Dendritic cell treated with granulocyte-macrophage colony-stimulating factor and Interleukin-4, amounts not matched to agents 40 ng/mL and 50 ng/mL, for 4 days (primary cell): ENCODE data around the gene ALDH1L1.

ENCODE experiments used
- H3K27ac Mint-ChIP-seq: one replicate; pipeline ENCODE4 v1.8.0; 2022; ENCODE audit warnings: mild to moderate bottlenecking, mixed read lengths
- H3K27me3 Mint-ChIP-seq: one replicate; pipeline ENCODE4 v1.8.0; 2022; ENCODE audit warnings: mild to moderate bottlenecking, mixed read lengths
- H3K36me3 Mint-ChIP-seq: one replicate; pipeline ENCODE4 v1.8.0; 2022; ENCODE audit warnings: low read depth, mixed read lengths
- H3K4me1 Mint-ChIP-seq: one replicate; pipeline ENCODE4 v1.8.0; 2022; ENCODE audit warnings: low read depth, mixed read lengths
- H3K4me3 Mint-ChIP-seq: one replicate; pipeline ENCODE4 v1.8.0; 2022; ENCODE audit warnings: mild to moderate bottlenecking, moderate library complexity, mixed read lengths
- H3K9me3 Mint-ChIP-seq: one replicate; pipeline ENCODE4 v1.8.0; 2022; ENCODE audit warnings: mixed read lengths
- intact Hi-C: fragments of 100-400 bp; cut with micrococcal nuclease; formaldehyde crosslinking; loops from one replicate; pipeline ENCODE4 v1.15.0; 2022

The ALDH1L1 gene

DNA sequence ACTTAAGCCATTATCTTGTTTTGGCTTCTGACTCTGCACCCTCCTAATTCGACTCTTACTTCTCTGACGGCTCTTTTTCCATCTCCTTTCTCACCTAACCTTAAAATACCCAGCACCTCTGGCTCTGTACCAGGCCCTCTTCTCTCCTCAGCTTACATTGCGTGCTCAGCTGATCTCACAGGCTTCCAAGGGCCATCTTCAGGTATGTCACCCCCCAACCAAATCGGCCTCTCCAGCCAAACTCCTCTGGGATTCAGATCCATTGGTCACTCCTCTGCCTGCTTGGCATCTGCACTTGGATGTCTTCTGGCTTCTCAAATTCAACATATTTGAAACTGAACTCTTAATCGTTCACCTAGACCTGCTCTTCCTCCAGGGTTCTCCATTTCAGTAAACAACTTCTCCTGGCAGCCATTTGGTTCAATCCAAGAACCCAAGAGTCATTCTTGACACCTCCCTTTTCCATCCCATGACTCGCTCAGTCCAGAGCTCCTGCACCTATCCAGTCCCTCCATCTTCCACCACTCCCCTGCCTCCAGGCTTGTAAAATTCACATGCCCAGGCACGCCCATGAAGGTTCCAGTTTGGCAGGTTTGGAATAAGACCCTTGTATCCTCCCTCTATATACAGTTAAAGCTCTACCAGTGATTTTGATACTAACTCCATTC is 61.2 kb downstream of the ALDH1L1 start:
- no peaks in the 10 kb centered on the region for H3K4me1 Mint-ChIP-seq
- no peaks in the 10 kb centered on the region for H3K36me3 Mint-ChIP-seq
- intact Hi-C loops: no loop called here
- no peak overlapping the region for H3K4me3 Mint-ChIP-seq
- H3K27ac Mint-ChIP-seq: no peak overlapping the region
- peaks cover 11% of the 10 kb centered on the region for H3K27me3 Mint-ChIP-seq
- no peaks in the 10 kb centered on the region for H3K9me3 Mint-ChIP-seq

DNA sequence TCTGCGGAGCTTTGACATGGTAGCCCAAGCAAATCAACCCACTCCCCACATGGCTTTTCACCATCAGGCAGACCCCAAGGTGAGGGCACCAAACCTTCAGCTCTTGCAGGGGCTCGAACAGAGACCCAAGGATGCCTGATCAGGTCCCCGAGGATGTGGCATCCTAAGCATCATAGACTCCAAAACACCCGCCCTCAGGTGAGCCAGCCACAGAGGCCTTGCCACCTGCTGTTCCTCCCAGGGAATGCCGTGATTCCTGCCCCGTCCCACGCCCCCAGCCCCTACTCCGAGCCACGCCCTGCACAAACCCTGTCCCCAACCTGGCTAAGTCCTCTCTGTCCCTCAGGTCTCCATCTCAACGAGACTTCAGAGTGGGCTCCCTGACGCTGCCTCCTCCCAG is 61.8 kb downstream of the ALDH1L1 start:
- intact Hi-C loops: no loop called here
- H3K27ac Mint-ChIP-seq: no peak overlapping the region
- peaks cover 11% of the 10 kb centered on the region for H3K27me3 Mint-ChIP-seq
- no peaks in the 10 kb centered on the region for H3K36me3 Mint-ChIP-seq
- no peaks in the 10 kb centered on the region for H3K4me1 Mint-ChIP-seq
- no peak overlapping the region for H3K4me3 Mint-ChIP-seq
- H3K9me3 Mint-ChIP-seq: no peaks in the 10 kb centered on the region

DNA sequence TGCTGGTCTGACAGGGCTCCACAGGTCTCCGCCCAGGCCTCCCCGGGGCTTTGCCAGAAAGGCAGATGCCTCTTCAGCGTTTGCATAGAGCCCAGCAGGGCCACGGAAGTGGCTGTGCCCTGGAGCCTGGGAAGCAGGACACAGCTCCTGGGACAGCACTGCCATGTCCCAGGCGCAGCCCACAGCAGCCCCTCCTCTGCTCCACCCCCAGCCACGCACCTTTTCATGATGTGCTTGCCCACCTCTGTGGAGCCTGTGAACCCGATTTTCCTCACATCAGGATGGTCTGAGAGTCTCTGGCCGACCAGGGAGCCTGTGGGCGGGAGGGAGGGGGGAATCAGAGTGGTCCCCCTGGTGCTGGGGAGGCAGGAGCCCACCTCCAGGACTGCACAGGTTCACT is 62.6 kb downstream of the ALDH1L1 start:
- Mint-ChIP-seq H3K9me3 (no peaks in the 10 kb centered on the region), H3K27me3 (peaks cover 11% of the 10 kb centered on the region), H3K27ac (no peak overlapping the region), H3K4me1 (no peaks in the 10 kb centered on the region), H3K36me3 (no peaks in the 10 kb centered on the region), H3K4me3 (no peak overlapping the region)
- intact Hi-C loops: no loop called here

DNA sequence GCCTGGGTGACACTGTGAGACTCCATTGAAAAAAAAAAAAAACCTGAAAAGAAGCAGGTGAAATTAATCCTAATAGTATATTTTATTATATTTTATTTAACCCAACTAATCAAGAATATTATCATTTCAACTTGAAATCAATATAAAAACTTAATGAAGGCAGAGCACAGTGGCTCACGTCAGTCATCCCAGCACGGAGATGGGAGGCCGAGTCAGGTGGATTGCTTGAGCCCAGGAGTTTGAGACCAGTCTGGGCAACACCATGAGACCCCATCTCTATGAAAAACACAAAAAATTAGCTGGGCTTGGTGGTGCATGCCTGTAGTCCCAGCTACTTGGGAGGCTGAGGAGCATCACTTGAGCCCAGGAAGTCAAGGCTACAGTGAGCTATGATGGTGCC is 63.2 kb downstream of the ALDH1L1 start:
- no peak overlapping the region for H3K4me3 Mint-ChIP-seq
- H3K9me3 Mint-ChIP-seq: no peaks in the 10 kb centered on the region
- intact Hi-C loops: no loop called here
- H3K36me3 Mint-ChIP-seq: no peaks in the 10 kb centered on the region
- no peaks in the 10 kb centered on the region for H3K4me1 Mint-ChIP-seq
- no peak overlapping the region for H3K27ac Mint-ChIP-seq
- peaks cover 11% of the 10 kb centered on the region for H3K27me3 Mint-ChIP-seq

DNA sequence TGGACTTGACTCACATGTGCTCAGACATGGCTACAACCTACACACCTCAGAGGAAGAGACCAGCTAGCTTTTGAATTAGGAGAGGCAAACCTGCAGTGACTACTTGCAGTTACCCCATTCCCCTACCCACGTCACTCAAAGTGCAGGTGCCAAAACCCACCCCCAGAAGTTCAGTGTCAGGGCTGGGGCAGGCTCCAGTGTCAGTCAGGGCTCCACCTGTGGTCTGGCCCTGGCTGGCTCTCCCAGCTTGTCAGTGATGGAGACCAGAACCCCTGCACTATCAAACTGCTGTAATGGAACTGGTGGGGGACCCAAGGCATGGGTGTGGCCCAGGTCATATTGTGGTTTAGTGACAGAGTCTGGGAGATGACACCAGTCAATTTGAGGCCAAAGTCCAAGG is 63.9 kb downstream of the ALDH1L1 start:
- H3K27me3 Mint-ChIP-seq: peaks cover 8% of the 10 kb centered on the region
- H3K4me3 Mint-ChIP-seq: no peak overlapping the region
- no peaks in the 10 kb centered on the region for H3K9me3 Mint-ChIP-seq
- intact Hi-C loops: no loop called here
- H3K27ac Mint-ChIP-seq: no peak overlapping the region
- H3K36me3 Mint-ChIP-seq: no peaks in the 10 kb centered on the region
- no peaks in the 10 kb centered on the region for H3K4me1 Mint-ChIP-seq

DNA sequence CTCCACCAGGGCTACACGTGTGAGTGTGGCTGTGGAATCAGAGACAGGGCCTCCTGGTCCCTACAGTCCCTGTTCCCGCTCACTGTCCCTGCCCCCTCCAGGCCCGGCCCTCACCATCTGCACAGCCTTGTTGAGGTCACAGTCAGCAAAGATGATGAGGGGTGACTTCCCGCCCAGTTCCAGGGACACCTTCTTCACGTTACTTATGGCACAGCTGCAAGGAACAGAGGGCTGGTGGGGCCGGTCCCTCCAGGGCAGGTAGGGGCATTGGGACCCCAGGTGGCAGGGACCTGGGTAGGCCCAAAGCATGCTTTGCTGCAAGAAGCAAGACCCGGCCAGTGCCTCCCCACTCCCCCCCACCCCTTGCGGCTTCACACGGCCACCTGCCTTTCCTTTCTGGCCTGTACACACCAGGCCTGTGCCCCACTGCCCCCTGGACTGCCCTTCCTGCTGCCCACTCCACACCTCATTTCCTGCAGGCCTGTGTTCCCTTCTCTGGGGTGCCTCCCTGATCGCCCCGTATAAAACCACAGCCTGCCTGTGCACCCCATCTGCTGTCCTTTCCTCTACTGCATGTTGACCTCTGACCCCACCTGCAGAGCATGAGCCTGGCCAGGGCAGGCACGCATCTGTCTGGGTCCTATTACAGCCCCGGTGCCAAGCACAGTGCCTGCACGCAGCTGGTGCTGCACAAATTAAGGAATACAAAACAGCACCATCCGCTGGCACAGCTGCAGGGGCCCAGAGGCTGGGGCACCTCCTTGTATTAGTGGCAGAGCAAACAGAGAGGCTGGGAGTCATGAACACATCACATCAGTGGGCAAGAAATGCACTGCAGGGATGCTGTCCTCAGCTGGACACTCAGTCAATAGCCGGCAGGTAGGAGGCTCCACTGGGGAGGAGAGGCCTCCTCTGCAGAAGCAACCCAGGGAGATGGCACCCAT is 65.7 kb downstream of the ALDH1L1 start:
- H3K4me1 Mint-ChIP-seq: no peaks in the 10 kb centered on the region
- H3K9me3 Mint-ChIP-seq: no peaks in the 10 kb centered on the region
- peaks cover 8% of the 10 kb centered on the region for H3K27me3 Mint-ChIP-seq
- H3K36me3 Mint-ChIP-seq: no peaks in the 10 kb centered on the region
- H3K27ac Mint-ChIP-seq: no peak overlapping the region
- intact Hi-C loops: no loop called here
- H3K4me3 Mint-ChIP-seq: no peak overlapping the region

DNA sequence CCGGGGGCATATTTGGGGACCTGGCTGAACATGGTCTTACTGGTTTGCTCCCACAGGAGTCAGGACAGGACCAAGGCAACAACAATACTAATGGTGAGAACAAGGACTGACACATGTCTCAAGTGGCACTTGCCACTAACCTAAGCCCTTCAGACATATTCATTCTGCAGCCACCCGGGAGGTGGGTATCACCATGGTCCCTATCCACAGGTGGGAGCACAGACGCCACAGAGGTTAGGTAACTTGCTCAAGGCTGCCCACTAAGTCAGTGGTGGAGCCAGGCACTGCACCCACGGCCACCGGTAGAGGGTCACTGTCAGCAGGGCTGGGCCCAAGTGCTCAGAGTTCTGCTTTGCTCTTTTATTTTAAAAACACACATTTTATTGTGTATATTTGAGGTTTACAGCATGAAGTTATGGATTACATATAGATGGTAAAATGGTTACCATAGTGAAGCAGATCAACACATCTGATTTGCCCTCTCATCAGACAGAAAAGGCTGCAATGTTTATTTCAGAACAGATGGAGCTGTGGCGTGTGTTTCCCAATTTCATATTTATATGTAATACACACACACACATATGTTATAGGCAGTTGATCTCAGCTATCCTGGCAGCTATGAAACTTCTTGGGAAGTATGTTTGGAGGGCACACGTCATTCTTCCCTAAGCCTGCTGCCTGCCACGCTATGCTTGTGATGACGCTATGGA is 66.5 kb downstream of the ALDH1L1 start:
- no peak overlapping the region for H3K4me3 Mint-ChIP-seq
- intact Hi-C loops: no loop called here
- peaks cover 1% of the 10 kb centered on the region for H3K27me3 Mint-ChIP-seq
- no peaks in the 10 kb centered on the region for H3K4me1 Mint-ChIP-seq
- H3K9me3 Mint-ChIP-seq: no peaks in the 10 kb centered on the region
- no peak overlapping the region for H3K27ac Mint-ChIP-seq
- no peaks in the 10 kb centered on the region for H3K36me3 Mint-ChIP-seq

DNA sequence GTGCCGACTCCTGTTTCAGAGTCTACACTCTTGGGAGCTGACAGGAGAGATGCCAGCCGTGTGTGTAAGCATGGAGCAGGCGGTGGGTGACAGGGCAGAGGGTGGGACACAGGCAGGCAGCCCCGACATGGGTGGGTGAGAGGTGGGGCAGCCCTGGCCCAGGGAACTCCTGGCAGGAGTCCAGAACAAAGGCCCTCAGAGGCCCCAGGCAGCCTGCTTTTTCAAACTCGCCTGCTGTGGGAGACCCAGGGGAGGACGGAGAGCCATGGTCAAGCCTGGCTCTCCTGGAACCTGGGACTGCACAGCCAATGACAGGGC is 67.2 kb downstream of the ALDH1L1 start:
- intact Hi-C loops: no loop called here
- no peaks in the 10 kb centered on the region for H3K9me3 Mint-ChIP-seq
- no peaks in the 10 kb centered on the region for H3K4me1 Mint-ChIP-seq
- H3K4me3 Mint-ChIP-seq: no peak overlapping the region
- H3K36me3 Mint-ChIP-seq: no peaks in the 10 kb centered on the region
- H3K27ac Mint-ChIP-seq: no peak overlapping the region
- no peaks in the 10 kb centered on the region for H3K27me3 Mint-ChIP-seq

DNA sequence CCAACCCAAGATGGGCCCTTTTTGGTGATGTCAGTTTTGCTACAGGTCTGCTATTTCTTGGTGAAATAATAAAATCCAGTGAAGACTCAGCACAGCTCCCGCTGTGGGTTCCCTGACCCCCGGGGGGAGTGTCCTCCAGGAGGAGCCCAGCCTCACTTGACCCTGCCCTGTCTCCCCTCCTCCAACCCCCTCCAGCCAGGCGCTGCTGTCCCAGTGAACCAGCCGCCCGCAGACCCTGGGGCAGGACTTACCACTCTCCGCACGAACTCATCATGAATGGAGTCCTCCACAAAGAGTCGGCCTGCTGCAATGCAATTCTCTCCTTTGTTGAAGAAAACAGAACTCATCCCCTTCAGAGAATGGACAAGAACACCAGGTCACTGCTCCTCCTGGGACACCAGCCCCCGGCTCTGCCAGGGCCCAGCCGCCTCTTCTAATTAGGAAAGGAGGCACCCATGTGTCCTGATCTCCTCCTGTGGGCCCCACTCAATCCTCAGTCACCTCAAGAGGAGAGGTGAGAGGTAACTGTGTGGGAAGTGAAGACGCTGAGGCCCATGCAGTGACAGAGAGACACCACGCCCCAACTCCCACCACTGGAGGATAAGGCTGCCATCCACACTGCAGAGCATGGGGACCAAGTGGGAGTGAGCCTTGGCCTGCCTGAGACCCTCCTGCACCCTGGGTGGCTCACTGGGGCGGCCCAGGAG is 67.7 kb downstream of the ALDH1L1 start:
- H3K4me1 Mint-ChIP-seq: no peaks in the 10 kb centered on the region
- intact Hi-C loops: no loop called here
- H3K27me3 Mint-ChIP-seq: no peaks in the 10 kb centered on the region
- no peak overlapping the region for H3K4me3 Mint-ChIP-seq
- no peak overlapping the region for H3K27ac Mint-ChIP-seq
- H3K9me3 Mint-ChIP-seq: no peaks in the 10 kb centered on the region
- H3K36me3 Mint-ChIP-seq: no peaks in the 10 kb centered on the region

DNA sequence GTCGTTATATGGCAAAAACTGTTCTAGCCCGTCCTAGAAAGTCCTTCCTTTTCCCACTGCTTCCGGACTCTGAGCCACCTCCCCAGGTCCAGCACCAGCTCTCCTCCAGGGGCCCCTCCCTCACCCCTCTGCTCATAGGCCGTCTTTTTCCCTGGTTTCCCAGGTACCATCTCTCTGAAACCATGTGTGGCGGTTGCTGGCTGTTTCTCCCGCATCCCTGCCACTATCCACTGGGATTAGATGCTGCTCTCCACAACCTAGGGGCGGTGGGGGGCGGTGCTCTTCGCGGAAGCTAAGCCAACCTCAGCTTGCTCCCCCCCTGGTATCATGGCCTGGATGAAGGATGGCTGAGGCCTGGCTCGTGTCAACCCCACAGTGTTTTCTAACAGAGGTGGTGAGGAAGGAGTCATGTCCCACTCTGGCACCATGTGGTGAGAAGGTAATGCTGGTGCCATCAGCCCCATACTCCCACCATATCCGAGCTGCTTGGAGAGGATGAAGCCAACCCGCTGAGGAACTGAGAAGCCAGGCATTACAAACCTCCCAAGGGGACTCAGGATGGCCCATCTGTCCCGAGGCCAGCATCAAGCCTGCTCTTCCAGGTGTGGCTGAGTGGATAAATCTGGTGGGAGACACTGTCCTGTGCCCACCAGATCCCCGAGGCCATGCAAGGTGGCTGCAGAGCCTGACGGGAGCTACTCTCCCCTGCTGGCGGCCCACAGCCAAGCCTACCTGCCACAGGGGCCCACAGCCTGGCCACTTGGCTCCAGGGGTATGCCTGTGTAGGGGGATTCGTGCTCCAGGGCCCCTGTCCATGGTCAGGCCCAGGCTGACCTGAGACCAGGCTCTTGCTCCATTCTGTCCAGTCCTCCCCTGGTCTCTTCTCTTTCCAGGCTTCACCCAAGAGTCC is 68.6 kb downstream of the ALDH1L1 start:
- Mint-ChIP-seq H3K27ac (no peak overlapping the region), H3K4me1 (no peaks in the 10 kb centered on the region), H3K4me3 (no peak overlapping the region), H3K27me3 (no peaks in the 10 kb centered on the region), H3K36me3 (no peaks in the 10 kb centered on the region), H3K9me3 (no peaks in the 10 kb centered on the region)
- intact Hi-C loops: no loop called here

DNA sequence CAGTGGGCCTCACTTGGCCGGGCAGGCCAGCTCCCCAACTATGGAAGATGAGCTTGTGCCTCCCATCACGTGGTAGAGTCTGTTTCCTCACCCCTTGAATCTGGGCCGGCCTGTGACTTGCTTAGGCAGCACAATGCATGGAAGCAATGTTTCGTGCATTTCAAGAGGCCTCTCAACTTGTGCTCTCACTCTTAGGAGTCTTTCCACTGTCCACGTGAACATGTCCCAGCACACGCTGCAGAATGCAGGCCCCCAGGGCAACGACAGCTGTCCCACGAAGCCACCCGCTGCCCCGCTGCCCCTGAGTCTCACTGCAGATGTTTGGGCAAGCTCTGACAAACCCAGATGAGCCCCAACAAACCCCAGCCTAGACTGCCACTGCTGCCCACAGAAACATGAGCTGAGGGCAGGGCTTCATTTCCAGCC is 69.2 kb downstream of the ALDH1L1 start:
- intact Hi-C loops: no loop called here
- Mint-ChIP-seq H3K27me3 (no peaks in the 10 kb centered on the region), H3K4me3 (no peak overlapping the region), H3K4me1 (no peaks in the 10 kb centered on the region), H3K27ac (no peak overlapping the region), H3K9me3 (no peaks in the 10 kb centered on the region), H3K36me3 (no peaks in the 10 kb centered on the region)

DNA sequence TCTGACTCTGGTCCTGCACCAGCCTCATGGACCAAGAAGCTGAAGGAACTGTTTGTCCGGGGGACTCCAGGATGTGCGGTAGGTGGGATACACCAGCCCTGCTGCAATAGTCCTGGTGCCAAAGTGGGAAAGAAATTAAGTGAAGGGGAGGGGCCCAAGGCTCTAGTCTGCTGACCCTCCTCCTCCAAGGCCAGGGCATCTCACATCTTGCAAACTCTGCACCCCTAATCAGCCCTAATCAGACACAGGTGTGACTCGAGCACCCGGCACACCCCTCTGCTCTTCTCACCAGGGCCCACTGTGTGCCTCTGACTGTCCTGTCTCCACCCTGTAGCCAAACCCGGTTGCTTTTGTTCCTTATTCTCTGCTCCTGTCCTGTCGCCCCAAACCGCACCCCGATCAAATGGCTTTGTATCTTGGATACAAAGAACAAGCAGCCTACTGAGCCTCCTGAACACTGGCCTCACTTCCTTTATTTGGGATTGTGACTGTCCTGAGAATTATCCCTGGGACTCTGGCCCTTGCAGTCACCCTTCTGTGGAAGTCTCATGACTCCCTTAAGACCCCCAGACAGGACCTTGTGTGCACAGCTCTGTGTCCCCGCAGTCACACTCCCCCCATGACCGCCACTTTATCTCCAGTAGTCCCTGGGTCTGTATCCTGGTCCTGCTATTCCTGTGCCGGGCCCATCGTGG is 69.8 kb downstream of the ALDH1L1 start:
- Mint-ChIP-seq H3K27me3 (no peaks in the 10 kb centered on the region), H3K9me3 (no peaks in the 10 kb centered on the region), H3K36me3 (no peaks in the 10 kb centered on the region), H3K4me1 (no peaks in the 10 kb centered on the region), H3K4me3 (no peak overlapping the region), H3K27ac (no peak overlapping the region)
- intact Hi-C loops: no loop called here

DNA sequence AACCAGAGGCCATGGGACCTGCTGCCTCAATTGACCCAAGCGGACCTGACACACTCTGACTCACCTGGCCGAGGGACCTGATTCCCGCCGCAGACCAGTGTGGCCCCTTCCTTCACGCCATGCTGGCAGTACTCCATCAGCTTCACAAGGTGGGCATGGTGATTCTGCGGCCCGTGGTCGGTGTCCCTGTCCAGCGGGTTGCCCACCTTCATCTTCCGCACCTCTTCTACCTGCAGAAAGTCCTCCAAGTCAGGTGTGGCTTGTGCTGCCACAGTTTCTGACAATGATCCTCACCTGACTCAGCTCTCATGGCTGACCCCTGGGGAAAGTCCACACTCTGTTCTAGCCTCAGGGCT is 70.5 kb downstream of the ALDH1L1 start:
- Mint-ChIP-seq H3K4me3 (no peak overlapping the region), H3K9me3 (no peaks in the 10 kb centered on the region), H3K36me3 (no peaks in the 10 kb centered on the region), H3K27me3 (no peaks in the 10 kb centered on the region), H3K27ac (no peak overlapping the region), H3K4me1 (no peaks in the 10 kb centered on the region)
- intact Hi-C loops: no loop called here
